Panc1 (cell line): ENCODE data around the gene SLC34A1. TPM values are rescaled to one million over a fixed set of nuclear protein-coding genes. Genes with fewer than 3 reads are reported as not detected.

Source experiments
- ATAC-seq: fragments of 200-7000 bp; cut with Tn5 transposase; 2 replicates; pipeline ENCODE4 v1.9.1; 2020; ENCODE audit warnings: mild to moderate bottlenecking, moderate library complexity
- BruUV-seq: library from RNA; stranded (reverse); fragments of 400-500 nt; replicated peaks from 2 replicates; lab custom pipeline; 2021; lab: Mats Ljungman, UMichigan
- CTCF ChIA-PET: fragments of 300-600 bp; sonication (Branson Sonifier 250); formaldehyde crosslinking; loops from one replicate; lab custom pipeline; 2022; ENCODE audit warnings: antibody characterized with exemption; lab: Charles Lee
- POLR2A ChIA-PET: fragments of 300-600 bp; sonication (Branson Sonifier 250); formaldehyde crosslinking; loops from one replicate; lab custom pipeline; 2022; ENCODE audit warnings: antibody characterized with exemption; lab: Charles Lee
- DNase-seq: peaks from one replicate; pipeline ENCODE4 v3.0.0-alpha.2; 2010; ENCODE audit warnings: low read depth, low spot score
- H3K27ac ChIP-seq: 2 replicates; pipeline ENCODE4 v1.5.1; 2011; ENCODE audit warnings: mild to moderate bottlenecking, low read length, inconsistent platforms
- H3K27me3 ChIP-seq: fragments of 200-500 bp; sonication (Bioruptor generic); 2 replicates; pipeline ENCODE4 v1.6.0; 2014; ENCODE audit warnings: low read length, inconsistent platforms; ENCODE audit not compliant: control insufficient read depth, insufficient read depth
- H3K36me3 ChIP-seq: fragments of 200-500 bp; sonication (Bioruptor generic); 2 replicates; pipeline ENCODE4 v1.5.1; 2014; ENCODE audit warnings: inconsistent platforms, mild to moderate bottlenecking, low read length, moderate library complexity; ENCODE audit not compliant: control insufficient read depth, insufficient read depth
- H3K4me1 ChIP-seq: 2 replicates; pipeline ENCODE4 v1.5.1; 2011; ENCODE audit warnings: inconsistent platforms, mild to moderate bottlenecking, low read length, moderate library complexity; ENCODE audit not compliant: control insufficient read depth, insufficient read depth
- H3K4me3 ChIP-seq, 2 experiments: 2 replicates each; pipeline ENCODE4 v1.5.1; 2011 to 2012; ENCODE audit warnings: low read depth in 2 of 2, low read length in 2 of 2, mild to moderate bottlenecking in 2 of 2, inconsistent platforms in 1 of 2, moderate library complexity in 1 of 2
- H3K9me3 ChIP-seq: fragments of 200-500 bp; sonication (Bioruptor generic); 2 replicates; pipeline ENCODE4 v1.5.1; 2014; ENCODE audit warnings: low read depth, mild to moderate bottlenecking, inconsistent platforms, low read length, moderate library complexity; ENCODE audit not compliant: control insufficient read depth, insufficient read depth
- POLR2AphosphoS5 ChIP-seq: IDR thresholded peaks from 2 replicates; pipeline ENCODE4 v1.6.1; 2012; ENCODE audit warnings: mild to moderate bottlenecking, low read depth, low read length, moderate library complexity
- SIN3A ChIP-seq: IDR thresholded peaks from 2 replicates; pipeline ENCODE4 v1.6.1; 2012; ENCODE audit warnings: low read depth, mild to moderate bottlenecking, low read length, moderate library complexity, borderline replicate concordance; ENCODE audit not compliant: insufficient read depth
- TCF7L2 ChIP-seq: IDR thresholded peaks from 2 replicates; pipeline ENCODE4 v1.6.1; 2011; ENCODE audit warnings: mild to moderate bottlenecking, low read depth, low read length, inconsistent platforms
- in situ Hi-C: cut with HindIII; loops from 2 replicates; pipeline ENCODE4 v1.10.0; 2016; ENCODE audit warnings: low sequenced_read_pairs, low pct_unique_long_range_greater_than_20kb
- intact Hi-C: fragments of 100-400 bp; cut with micrococcal nuclease; formaldehyde crosslinking; loops from one replicate; pipeline ENCODE4 v1.10.0; 2022; ENCODE audit not compliant: unreplicated experiment
- total RNA-seq: library from RNA; stranded (reverse); gene quantifications from one replicate; pipeline ENCODE4 v1.2.1, GENCODE V29; 2021; ENCODE audit not compliant: unreplicated experiment
- TF ChIP-seq, protein P1 (sequence below), 2 experiments: IDR thresholded peaks; 2 replicates each; pipeline ENCODE4 v1.6.1; 2011 to 2012; ENCODE audit warnings: low read depth in 2 of 2, control low read depth in 1 of 2, low read length in 1 of 2, mild to moderate bottlenecking in 1 of 2, moderate library complexity in 1 of 2; ENCODE audit not compliant: insufficient read depth in 1 of 2
- TF ChIP-seq, protein P2 (sequence below): fragments of 450-650 bp; IDR thresholded peaks from 2 replicates; pipeline ENCODE4 v1.5.1; 2017; ENCODE audit warnings: mild to moderate bottlenecking

The SLC34A1 gene
- total RNA-seq, 1 experiment from 2014 or later: not detected

DNA sequence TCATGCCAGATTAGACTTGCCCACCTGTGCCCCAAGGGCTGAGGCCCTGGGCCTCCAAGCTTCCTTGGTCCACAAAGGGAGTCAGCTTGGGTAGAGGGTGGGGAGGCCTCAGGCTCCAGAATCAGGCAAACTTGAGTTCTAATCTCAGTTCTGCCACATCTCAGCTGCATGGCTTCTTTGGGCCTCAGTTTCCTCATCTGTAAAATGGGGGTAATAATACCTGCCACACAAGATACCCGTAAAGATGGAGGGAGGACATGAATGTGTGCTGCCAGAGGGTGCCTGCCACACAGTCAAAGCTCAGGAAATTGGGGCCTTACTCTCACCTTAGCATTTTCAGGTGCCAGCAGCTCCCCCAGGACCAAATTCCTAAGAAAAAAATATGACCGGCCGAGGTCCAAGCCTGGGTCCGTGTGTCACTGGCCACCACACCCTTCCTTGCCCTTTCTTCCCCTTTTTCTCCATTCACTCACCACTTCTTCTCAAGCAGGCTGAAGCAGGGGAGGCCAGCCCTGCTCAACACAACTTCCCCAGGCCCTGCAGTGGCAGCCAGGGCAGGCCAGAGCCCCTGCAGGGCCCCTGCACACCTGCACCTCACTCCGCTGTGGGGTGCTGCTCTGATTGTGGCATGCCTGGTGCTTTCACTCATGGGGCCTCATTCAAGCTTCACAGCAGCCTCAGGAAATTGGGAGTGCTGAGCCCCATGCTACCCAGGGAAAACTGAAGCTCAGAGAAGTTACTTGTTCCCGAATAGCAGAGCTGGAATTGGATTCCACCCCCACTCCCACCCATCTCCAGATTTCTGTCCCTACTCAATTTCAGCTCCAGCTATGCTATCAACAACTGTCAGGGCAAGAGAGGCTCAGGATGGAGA lies 22.6 kb upstream of the SLC34A1 start:
- TF ChIP-seq, protein P1, sequence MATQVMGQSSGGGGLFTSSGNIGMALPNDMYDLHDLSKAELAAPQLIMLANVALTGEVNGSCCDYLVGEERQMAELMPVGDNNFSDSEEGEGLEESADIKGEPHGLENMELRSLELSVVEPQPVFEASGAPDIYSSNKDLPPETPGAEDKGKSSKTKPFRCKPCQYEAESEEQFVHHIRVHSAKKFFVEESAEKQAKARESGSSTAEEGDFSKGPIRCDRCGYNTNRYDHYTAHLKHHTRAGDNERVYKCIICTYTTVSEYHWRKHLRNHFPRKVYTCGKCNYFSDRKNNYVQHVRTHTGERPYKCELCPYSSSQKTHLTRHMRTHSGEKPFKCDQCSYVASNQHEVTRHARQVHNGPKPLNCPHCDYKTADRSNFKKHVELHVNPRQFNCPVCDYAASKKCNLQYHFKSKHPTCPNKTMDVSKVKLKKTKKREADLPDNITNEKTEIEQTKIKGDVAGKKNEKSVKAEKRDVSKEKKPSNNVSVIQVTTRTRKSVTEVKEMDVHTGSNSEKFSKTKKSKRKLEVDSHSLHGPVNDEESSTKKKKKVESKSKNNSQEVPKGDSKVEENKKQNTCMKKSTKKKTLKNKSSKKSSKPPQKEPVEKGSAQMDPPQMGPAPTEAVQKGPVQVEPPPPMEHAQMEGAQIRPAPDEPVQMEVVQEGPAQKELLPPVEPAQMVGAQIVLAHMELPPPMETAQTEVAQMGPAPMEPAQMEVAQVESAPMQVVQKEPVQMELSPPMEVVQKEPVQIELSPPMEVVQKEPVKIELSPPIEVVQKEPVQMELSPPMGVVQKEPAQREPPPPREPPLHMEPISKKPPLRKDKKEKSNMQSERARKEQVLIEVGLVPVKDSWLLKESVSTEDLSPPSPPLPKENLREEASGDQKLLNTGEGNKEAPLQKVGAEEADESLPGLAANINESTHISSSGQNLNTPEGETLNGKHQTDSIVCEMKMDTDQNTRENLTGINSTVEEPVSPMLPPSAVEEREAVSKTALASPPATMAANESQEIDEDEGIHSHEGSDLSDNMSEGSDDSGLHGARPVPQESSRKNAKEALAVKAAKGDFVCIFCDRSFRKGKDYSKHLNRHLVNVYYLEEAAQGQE (IDR thresholded peaks at IDR 0.05; ENCODE audit: insufficient read depth in 1 of 2, low read depth in 2 of 2, low read length in 1 of 2): no peak
- TF ChIP-seq, protein P2, sequence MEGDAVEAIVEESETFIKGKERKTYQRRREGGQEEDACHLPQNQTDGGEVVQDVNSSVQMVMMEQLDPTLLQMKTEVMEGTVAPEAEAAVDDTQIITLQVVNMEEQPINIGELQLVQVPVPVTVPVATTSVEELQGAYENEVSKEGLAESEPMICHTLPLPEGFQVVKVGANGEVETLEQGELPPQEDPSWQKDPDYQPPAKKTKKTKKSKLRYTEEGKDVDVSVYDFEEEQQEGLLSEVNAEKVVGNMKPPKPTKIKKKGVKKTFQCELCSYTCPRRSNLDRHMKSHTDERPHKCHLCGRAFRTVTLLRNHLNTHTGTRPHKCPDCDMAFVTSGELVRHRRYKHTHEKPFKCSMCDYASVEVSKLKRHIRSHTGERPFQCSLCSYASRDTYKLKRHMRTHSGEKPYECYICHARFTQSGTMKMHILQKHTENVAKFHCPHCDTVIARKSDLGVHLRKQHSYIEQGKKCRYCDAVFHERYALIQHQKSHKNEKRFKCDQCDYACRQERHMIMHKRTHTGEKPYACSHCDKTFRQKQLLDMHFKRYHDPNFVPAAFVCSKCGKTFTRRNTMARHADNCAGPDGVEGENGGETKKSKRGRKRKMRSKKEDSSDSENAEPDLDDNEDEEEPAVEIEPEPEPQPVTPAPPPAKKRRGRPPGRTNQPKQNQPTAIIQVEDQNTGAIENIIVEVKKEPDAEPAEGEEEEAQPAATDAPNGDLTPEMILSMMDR: no peak
- TF ChIP-seq POLR2AphosphoS5: no peak
- no peak for TF ChIP-seq TCF7L2
- POLR2A ChIA-PET: interaction anchor here (1.4 kb wide), 1 partner anchor 10 kb away, joined by 6 read pairs; no protein-coding TSS in a partner anchor
- BruUV-seq: no TSS peak
- CTCF ChIA-PET: interaction anchor here (0.8 kb wide), 1 partner anchor 9 kb away, joined by 5 read pairs; no protein-coding TSS in a partner anchor
- ATAC-seq (no peak), DNase-seq (no peak)
- Histone ChIP-seq H3K27me3 (no peaks in the 10 kb centered on the region), H3K27ac (no peak overlapping the region), H3K36me3 (no peaks in the 10 kb centered on the region), H3K9me3 (no peaks in the 10 kb centered on the region), H3K4me3 (no peak overlapping the region), H3K4me1 (peaks cover 18% of the 10 kb centered on the region)
- intact Hi-C loops: no loop called here
- in situ Hi-C loops: no loop called here

DNA sequence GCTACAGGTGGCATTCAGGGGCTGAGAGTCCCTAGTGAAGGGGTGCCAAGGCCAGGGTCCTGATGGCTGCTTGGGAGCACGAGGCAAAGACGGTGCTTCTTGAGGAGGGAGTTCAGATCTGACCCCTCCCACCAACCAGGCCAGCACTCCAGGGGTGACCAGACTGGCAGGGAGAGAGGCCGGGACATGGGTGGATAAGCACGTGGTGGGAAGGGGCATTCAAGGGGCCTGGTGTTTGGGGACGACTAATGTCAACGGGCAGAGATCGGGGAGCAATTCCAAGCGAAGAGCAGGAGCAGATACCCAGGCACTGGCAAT lies 22.0 kb upstream of the SLC34A1 start:
- ATAC-seq: no peak
- intact Hi-C loops: no loop called here
- ChIA-PET CTCF (no interaction called here), POLR2A (no interaction called here)
- Histone ChIP-seq H3K4me3 (no peak overlapping the region), H3K4me1 (peaks cover 18% of the 10 kb centered on the region), H3K27me3 (no peaks in the 10 kb centered on the region), H3K36me3 (no peaks in the 10 kb centered on the region), H3K27ac (no peak overlapping the region), H3K9me3 (no peaks in the 10 kb centered on the region)
- BruUV-seq: no TSS peak
- in situ Hi-C loops: no loop called here
- TF ChIP-seq POLR2AphosphoS5 (no peak), TCF7L2 (no peak), SIN3A (no peak)
- TF ChIP-seq, protein P1 (IDR thresholded peaks at IDR 0.05; ENCODE audit: insufficient read depth in 1 of 2, low read depth in 2 of 2, low read length in 1 of 2): no peak
- TF ChIP-seq, protein P2: no peak
- no peak for DNase-seq
